ENCODE measurements around the gene GSTM5. TPM values are rescaled to one million over a fixed set of nuclear protein-coding genes. Genes with fewer than 3 reads are reported as not detected.
A peak's percentile ranks its signal among the peaks of the same experiment; 100 is the strongest.

GSTM5 gene
- total and polyA plus RNA-seq, 2 of the 13 experiments (the other 11 are each of a cell fraction or from before 2014, with no cell fraction given), result not detected

- TF ChIP-seq ZBTB40 (IDR thresholded peaks at IDR 0.05), result no peak
- 0 out of 2 replicates have a peak, but pooled peaks have one; percentile 33 for TF ChIP-seq ZBTB40 (CRISPR knock-in tag; IDR thresholded peaks at IDR 0.05)
- no peak for TF ChIP-seq ZSCAN20 (CRISPR knock-in tag; IDR thresholded peaks at IDR 0.05; ENCODE audit: borderline replicate concordance)
- TF ChIP-seq ZNF572 (CRISPR knock-in tag; IDR thresholded peaks at IDR 0.05), result no peak
- no peak for TF ChIP-seq JUN (CRISPR knock-in tag; IDR thresholded peaks at IDR 0.05)
- no peak for TF ChIP-seq E2F1 (CRISPR knock-in tag; IDR thresholded peaks at IDR 0.05)
- no peak; the same call in 1 of the 2 replicates for TF ChIP-seq ZNF543 (CRISPR knock-in tag; IDR thresholded peaks at IDR 0.05)
- TF ChIP-seq ZNF282 (IDR thresholded peaks at IDR 0.05; ENCODE audit: partially characterized antibody), result no peak
- TF ChIP-seq ZNF547 (CRISPR knock-in tag; IDR thresholded peaks at IDR 0.05), result peak; percentile 44; the same call in 1 of the 2 replicates
- TF ChIP-seq EHMT2 (IDR thresholded peaks at IDR 0.05; ENCODE audit: borderline replicate concordance, low read depth, low read length), result no peak
- no peak; the same call in 1 of the 2 replicates for TF ChIP-seq KDM3A (CRISPR knock-in tag; IDR thresholded peaks at IDR 0.05; ENCODE audit: low read depth)
- TF ChIP-seq CEBPG (CRISPR knock-in tag; IDR thresholded peaks at IDR 0.05), result peak; percentile 60
- 0 out of 2 replicates have a peak, but pooled peaks have one; percentile 82 for TF ChIP-seq ZNF788 (CRISPR knock-in tag; IDR thresholded peaks at IDR 0.05; ENCODE audit: borderline replicate concordance)
- 0 out of 2 replicates have a peak, but pooled peaks have one; percentile 38 for TF ChIP-seq ATF6 (CRISPR knock-in tag; conservative IDR thresholded peaks at IDR 0.05)
- TF ChIP-seq HES4 (CRISPR knock-in tag; IDR thresholded peaks at IDR 0.05; ENCODE audit: borderline replicate concordance), result no peak
- TF ChIP-seq ZFP36L1 (CRISPR knock-in tag; IDR thresholded peaks at IDR 0.05), result no peak
- no peak; the same call in 1 of the 2 replicates for TF ChIP-seq ZNF616 (CRISPR knock-in tag; IDR thresholded peaks at IDR 0.05; ENCODE audit: low read depth)
- TF ChIP-seq NFKB2 (CRISPR knock-in tag; IDR thresholded peaks at IDR 0.05; ENCODE audit: borderline replicate concordance), result peak; percentile 86; the same call in 1 of the 2 replicates
Measured at GRCh38 chr1:109763646-109764415, 51.8 kb downstream of the GSTM5 start, which contains the start of gene EPS8L3 (continued).

Measured in HepG2 (cell line).